ENCODE measurements around the gene ITGA3. TPM values are rescaled to one million over a fixed set of nuclear protein-coding genes. Genes with fewer than 3 reads are reported as not detected.

ITGA3 gene
- total and polyA plus RNA-seq, 8 donors = 16.8 to 61.2 (median 26.2) TPM

DNA sequence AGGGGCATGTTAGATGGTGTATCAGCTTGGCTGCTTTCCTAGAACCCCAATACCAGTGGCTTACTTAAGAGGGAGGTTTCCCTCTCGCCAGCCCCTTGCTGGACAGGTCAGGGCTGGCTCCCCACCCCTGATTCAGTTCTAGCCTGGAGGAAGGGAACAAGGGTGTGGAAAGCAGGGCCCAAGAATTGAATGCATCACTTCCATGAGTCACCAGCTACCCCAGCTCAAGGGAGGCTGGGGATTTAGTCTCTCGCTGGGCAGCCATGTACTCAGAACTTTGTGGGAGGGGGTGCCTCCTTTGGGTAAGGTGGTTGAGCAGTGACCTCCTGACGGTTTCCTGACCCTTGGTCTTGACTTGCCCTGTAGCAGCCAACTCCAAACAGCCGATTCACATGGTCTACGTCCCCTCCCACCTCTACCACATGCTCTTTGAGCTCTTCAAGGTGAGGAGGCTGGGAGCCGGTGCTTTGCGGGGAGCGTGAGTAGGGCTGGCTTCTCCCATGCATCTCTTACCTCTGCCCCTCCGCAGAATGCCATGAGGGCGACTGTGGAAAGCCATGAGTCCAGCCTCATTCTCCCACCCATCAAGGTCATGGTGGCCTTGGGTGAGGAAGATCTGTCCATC, 52.0 kb downstream of the ITGA3 start:
- Histone ChIP-seq H3K27ac (no peak overlapping the region), H3K36me3 (peaks cover 0 to 24% (median 4%) of the 10 kb centered on the region in 3 donors), H3K27me3 (no peaks in the 10 kb centered on the region), H3K9me3 (no peaks in the 10 kb centered on the region), H3K4me3 (no peak overlapping the region), H3K4me1 (peaks cover 5 to 21% (median 15%) of the 10 kb centered on the region in 3 donors)
- intact Hi-C loops (cut with DNase I) = no loop called here
- no peak for ATAC-seq
- peak in 2 of 6 donors; percentile 7 to 15 for DNase-seq
- TF ChIP-seq, protein P1, sequence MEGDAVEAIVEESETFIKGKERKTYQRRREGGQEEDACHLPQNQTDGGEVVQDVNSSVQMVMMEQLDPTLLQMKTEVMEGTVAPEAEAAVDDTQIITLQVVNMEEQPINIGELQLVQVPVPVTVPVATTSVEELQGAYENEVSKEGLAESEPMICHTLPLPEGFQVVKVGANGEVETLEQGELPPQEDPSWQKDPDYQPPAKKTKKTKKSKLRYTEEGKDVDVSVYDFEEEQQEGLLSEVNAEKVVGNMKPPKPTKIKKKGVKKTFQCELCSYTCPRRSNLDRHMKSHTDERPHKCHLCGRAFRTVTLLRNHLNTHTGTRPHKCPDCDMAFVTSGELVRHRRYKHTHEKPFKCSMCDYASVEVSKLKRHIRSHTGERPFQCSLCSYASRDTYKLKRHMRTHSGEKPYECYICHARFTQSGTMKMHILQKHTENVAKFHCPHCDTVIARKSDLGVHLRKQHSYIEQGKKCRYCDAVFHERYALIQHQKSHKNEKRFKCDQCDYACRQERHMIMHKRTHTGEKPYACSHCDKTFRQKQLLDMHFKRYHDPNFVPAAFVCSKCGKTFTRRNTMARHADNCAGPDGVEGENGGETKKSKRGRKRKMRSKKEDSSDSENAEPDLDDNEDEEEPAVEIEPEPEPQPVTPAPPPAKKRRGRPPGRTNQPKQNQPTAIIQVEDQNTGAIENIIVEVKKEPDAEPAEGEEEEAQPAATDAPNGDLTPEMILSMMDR (IDR thresholded peaks at IDR 0.05) = no peak
- WGBS, 2 donors = 92 to 93% methylated on average over 10 of the region's 10 CpGs
- FAIRE-seq = no peak

DNA sequence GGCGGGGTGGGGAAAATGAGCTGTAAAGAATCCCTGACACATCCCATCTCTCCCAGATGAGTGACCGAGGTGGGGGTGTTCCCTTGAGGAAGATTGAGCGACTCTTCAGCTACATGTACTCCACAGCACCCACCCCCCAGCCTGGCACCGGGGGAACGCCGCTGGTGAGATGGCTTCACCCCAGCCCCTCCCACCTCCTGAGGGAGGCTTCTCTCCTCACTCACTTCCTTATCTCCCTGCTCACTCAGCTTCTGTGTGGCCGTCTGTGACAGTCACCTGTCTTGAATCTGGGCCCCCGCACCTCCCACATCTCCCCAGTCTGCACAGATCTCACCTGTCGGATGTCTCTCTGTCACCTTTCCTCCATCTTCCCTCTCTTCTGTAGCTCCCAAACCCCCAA, 52.6 kb downstream of the ITGA3 start:
- no peak for ATAC-seq
- no peaks in the 10 kb centered on the region for H3K27me3 ChIP-seq
- peaks cover 0 to 24% (median 4%) of the 10 kb centered on the region in 3 donors for H3K36me3 ChIP-seq
- H3K4me1 ChIP-seq = peaks cover 5 to 21% (median 15%) of the 10 kb centered on the region in 3 donors
- no peak overlapping the region for H3K27ac ChIP-seq
- TF ChIP-seq, protein P1 (IDR thresholded peaks at IDR 0.05) = no peak
- 84 to 92% methylated on average over 8 to 9 of the region's 9 CpGs for WGBS, 2 donors
- H3K9me3 ChIP-seq = no peaks in the 10 kb centered on the region
- no peak overlapping the region for H3K4me3 ChIP-seq
- FAIRE-seq = no peak
- intact Hi-C loops (cut with DNase I) = no loop called here
- no peak for DNase-seq

DNA sequence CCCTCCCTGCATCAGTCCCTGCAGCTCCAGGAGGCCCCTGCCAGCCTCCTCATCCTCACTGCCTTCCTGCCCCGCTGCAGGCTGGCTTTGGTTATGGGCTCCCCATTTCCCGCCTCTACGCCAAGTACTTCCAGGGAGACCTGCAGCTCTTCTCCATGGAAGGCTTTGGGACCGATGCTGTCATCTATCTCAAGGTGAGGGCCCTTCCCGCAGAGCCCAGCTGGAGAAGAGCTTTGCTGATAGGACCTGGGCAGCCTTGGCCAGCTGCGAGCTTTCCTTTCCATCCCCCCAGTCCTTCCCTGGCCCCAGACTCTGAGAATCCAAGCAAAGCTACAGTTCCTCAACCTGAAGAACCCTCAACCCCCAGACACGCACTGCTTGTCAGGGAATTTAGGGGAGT, 53.3 kb downstream of the ITGA3 start:
- FAIRE-seq = no peak
- TF ChIP-seq, protein P1 (IDR thresholded peaks at IDR 0.05) = no peak
- intact Hi-C loops (cut with DNase I) = no loop called here
- Histone ChIP-seq H3K4me1 (peaks cover 5 to 21% (median 15%) of the 10 kb centered on the region in 3 donors), H3K9me3 (no peaks in the 10 kb centered on the region), H3K4me3 (no peak overlapping the region), H3K27ac (no peak overlapping the region), H3K36me3 (peaks cover 0 to 24% (median 4%) of the 10 kb centered on the region in 3 donors), H3K27me3 (no peaks in the 10 kb centered on the region)
- peak in 1 of 6 donors; percentile 46 for DNase-seq
- 69 to 79% methylated on average over 6 to 7 of the region's 7 CpGs for WGBS, 2 donors
- no peak for ATAC-seq

DNA sequence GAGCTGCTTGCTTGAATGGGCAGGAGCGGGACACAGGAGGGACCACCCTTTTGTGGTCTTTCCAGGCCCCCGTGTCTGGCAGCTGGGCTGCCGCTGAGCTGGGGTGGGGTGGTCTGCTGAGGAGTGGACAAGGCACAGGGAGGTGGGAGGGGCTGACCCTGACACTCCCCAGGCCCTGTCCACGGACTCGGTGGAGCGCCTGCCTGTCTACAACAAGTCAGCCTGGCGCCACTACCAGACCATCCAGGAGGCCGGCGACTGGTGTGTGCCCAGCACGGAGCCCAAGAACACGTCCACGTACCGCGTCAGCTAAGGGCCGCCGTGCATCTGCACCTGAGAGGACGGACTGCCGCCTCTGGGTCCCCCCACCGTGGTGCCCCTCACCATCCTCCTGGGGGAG, 53.9 kb downstream of the ITGA3 start:
- TF ChIP-seq, protein P1 (IDR thresholded peaks at IDR 0.05) = no peak
- no peak overlapping the region for H3K4me3 ChIP-seq
- intact Hi-C loops (cut with DNase I) = no loop called here
- peak in 3 of 6 donors; percentile 47 to 77 (median 57) for DNase-seq
- H3K27ac ChIP-seq = no peak overlapping the region
- WGBS, 2 donors = 87 to 89% methylated on average over 18 to 19 of the region's 19 CpGs
- peaks cover 0 to 24% (median 4%) of the 10 kb centered on the region in 3 donors for H3K36me3 ChIP-seq
- no peak for ATAC-seq
- no peak for FAIRE-seq
- H3K27me3 ChIP-seq = no peaks in the 10 kb centered on the region
- peaks cover 5 to 21% (median 15%) of the 10 kb centered on the region in 3 donors for H3K4me1 ChIP-seq
- no peaks in the 10 kb centered on the region for H3K9me3 ChIP-seq

All from pancreas (tissue), 10 donors.